ENCODE data around the gene MPRIP. TPM values are rescaled to one million over a fixed set of nuclear protein-coding genes. Genes with fewer than 3 reads are reported as not detected.

MPRIP gene
- total RNA-seq, 1 experiment from 2014 or later, result 86.2 TPM

DNA sequence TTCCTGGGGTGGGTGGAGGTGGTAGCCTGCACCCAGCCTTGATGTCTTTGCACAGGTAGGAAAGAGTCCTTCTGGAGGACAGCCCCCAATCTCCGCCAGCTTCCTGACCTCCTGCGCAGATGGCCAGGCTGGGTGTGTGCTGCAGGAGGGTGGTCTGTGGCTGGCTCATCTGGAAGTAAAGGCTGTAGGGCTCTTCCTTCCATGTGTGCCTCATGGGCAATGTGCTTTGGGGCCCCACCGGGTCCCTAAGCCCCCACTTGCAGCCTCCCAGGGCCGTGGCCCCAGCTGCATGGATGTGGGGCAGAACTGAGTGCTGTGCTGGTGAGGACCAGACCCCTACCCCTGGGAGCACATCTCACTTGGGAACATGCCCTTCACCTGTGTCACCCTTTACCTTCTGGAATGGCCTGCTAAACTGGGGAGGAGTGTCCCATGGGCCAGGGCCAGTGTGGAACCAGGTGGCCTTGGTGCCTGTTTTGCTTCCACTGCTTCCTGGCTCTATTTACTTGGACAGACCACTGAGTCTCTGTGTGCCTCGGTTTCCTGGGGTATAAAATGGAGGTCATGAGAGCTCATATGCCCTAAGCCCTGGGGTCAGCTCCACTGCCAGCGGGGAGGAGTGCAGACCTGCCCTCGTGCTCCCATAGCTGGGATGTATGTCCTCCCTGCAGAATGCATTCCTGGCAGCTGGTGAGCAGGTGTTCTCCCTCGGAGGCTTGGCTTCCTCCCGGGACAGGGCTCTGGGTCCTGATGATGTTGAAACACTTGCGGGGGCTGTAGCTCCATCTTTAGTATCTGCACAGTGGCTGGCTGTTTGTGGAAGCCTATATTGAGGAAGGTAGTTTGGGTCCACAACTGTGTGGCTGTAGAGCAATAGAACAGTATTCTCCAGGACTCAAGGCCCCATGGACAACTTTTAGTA lies 18.0 kb downstream of the MPRIP start:
- in situ Hi-C loops (cut with HindIII; ENCODE audit: low pct_unique_long_range_greater_than_20kb, low sequenced_read_pairs), result no loop called here
- no peak for DNase-seq (ENCODE audit: low read depth)

DNA sequence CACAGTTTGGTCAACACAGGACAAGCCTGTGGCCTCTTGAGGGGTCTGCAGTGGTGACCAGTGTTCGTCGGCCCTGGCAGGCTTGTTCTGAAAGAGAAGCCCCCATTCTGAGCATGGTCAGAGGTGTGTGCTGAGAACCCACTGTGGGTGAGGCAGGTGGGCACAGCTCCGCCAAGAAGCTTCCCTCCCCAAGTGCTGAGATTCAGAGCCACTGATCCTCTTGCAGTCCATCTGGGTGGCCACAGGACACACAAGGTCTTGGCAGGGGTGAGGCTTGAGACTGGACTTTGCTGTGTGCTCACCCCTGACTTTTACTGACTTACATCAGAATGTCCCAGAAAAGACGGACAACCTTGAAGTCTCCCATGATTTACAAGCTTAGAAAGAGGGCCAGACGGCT lies 18.7 kb downstream of the MPRIP start:
- in situ Hi-C loops (cut with HindIII; ENCODE audit: low pct_unique_long_range_greater_than_20kb, low sequenced_read_pairs), result no loop called here
- DNase-seq (ENCODE audit: low read depth), result no peak

DNA sequence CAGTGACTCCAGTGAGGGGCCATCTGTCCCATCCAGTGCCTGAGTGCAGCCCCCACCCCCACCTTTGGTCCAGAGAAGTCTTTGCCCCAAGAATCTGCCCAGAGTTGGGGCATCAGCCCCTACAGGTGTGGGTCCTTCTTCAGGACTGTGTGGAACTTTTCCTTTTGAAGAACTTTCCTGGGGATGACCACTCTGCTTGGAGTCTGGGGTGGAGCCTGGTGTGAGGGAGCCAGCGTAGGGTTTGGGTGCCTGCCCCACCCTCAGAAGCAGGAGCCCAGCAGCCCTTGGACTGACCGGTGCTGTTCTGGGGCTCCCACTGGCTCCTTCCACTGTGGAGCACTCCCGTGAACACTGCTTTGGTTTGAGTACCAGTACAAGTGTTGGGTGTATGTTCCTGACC lies 19.3 kb downstream of the MPRIP start:
- DNase-seq (ENCODE audit: low read depth), result no peak
- in situ Hi-C loops (cut with HindIII; ENCODE audit: low pct_unique_long_range_greater_than_20kb, low sequenced_read_pairs), result no loop called here

DNA sequence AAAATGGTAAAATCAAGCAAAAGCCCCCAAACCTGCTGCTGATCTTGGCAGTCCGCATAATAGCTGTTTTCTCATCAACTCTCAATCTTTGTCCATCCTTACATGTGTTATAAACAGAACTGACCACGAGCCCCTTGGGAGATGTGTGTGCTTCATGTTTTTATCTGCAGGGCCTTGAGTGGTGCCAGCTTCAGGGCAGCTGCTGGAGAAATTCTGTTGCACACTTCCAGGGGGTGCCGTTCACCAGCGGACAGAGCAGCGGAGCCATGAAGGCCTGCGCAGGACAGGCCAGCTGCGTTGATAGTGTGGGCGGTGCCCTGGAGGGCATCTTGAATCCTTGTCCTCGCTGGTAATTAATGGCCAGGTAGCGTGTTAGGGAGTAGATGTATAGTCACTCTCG lies 20.1 kb downstream of the MPRIP start:
- in situ Hi-C loops (cut with HindIII; ENCODE audit: low pct_unique_long_range_greater_than_20kb, low sequenced_read_pairs), result no loop called here
- DNase-seq (ENCODE audit: low read depth), result no peak

DNA sequence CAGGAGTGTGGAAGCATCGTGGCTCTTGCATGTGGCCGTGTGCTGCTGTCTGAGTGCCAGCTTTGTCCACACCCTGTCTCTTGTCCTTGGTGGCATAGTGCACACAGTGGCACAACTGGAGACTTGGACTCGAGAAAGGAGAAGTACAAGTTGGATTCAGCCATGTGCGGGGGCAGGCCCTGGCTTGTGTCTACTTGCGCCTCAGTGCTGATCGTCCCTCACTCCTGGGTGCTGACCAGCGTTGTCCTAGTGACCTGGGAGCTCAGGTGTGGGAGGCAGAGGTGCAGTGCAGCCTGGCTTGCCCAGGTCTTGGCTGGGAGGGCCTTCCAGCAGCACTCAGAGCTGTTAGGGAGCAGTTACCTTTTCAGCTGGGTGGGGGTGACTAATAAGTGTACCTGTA lies 20.6 kb downstream of the MPRIP start:
- in situ Hi-C loops (cut with HindIII; ENCODE audit: low pct_unique_long_range_greater_than_20kb, low sequenced_read_pairs), result no loop called here
- DNase-seq (ENCODE audit: low read depth), result no peak

DNA sequence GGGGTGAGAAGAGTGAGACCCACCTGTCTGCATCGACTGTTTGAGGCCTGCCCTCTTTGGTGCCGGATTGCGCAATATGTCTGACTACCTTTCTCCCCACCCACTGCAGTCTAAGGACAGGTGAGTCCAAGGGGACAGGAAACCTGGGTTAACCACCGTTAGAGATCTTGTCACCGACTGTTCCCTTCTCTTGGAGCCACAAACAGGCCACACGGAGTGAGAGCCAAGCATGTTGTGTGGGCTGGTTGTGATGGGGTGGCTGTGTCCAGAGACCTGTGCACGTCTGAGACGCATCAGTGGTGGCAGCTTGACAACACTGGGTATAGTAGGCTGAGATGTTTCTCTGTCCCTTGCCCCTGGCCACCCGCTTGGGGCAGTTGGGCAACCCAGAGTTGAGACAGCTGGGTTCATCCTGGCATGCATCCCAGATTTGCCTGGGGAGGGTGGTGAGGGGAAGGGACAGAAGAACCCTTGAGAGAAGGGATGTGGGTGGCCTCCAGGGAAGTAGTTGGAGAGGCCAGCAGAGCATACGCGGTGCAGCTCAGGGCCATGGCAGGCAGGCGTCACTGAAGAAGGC lies 21.4 kb downstream of the MPRIP start:
- no peak for DNase-seq (ENCODE audit: low read depth)
- in situ Hi-C loops (cut with HindIII; ENCODE audit: low pct_unique_long_range_greater_than_20kb, low sequenced_read_pairs), result no loop called here

DNA sequence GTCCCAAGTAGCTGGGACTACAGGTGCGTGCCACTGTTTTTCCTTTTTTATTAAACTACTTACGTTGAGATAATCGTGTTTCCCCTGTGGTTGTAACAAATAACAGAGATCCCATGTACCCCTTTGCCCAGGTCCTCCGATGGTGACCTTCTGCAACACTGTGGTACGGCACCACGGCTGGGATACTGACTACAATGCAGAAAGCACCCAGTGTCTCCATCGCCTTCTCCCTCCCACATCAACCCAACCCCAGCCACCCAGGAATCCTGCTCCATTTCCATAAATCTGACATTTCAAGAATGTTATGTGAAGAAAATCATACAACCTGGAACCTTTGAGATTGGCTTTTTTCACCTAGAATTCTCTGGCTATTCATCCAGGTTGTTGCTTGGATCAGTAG lies 22.1 kb downstream of the MPRIP start:
- in situ Hi-C loops (cut with HindIII; ENCODE audit: low pct_unique_long_range_greater_than_20kb, low sequenced_read_pairs), result no loop called here
- DNase-seq (ENCODE audit: low read depth), result no peak

DNA sequence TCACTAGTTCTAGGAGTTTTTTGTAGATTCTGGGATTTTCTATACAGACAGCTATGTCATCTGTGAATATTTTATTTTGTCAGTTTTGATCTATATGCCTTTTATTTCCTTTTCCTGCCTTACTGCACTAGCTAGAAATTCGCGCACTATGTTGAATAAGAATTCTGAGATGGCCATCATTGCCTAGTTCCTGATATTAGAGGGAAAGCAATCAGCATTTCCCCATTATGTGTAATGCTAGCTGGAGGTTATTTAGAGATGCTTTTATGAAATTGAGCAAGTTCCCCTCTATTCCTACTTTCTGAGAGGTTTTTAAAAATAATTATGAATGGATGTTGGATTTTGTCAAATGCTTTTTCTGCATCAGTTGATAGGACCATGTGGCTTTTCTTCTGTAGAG lies 23.8 kb downstream of the MPRIP start:
- in situ Hi-C loops (cut with HindIII; ENCODE audit: low pct_unique_long_range_greater_than_20kb, low sequenced_read_pairs), result no loop called here

DNA sequence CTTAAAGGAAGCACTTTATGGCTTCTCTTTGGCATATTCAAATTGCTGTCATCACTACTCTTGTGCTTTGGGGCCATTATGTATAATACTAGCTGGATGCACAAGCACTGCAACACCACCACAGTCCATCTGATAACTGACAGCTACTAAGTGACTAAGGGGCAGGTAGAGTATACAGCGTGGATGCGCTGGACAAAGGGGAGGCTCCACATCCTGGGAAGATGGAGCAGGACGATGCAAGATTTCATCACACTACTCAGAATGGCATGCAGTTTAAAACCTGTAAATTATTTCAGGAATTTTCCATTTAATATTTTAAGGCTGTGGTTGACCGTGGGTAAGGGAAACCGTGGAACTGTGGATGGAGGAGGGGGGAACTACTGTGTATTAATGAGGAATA lies 25.0 kb downstream of the MPRIP start:
- in situ Hi-C loops (cut with HindIII; ENCODE audit: low pct_unique_long_range_greater_than_20kb, low sequenced_read_pairs), result no loop called here
- no peak for DNase-seq (ENCODE audit: low read depth)

More for the DNA sequence above, 23.8 kb downstream of the MPRIP start:
- DNase-seq (ENCODE audit: low read depth), result no peak

DNA sequence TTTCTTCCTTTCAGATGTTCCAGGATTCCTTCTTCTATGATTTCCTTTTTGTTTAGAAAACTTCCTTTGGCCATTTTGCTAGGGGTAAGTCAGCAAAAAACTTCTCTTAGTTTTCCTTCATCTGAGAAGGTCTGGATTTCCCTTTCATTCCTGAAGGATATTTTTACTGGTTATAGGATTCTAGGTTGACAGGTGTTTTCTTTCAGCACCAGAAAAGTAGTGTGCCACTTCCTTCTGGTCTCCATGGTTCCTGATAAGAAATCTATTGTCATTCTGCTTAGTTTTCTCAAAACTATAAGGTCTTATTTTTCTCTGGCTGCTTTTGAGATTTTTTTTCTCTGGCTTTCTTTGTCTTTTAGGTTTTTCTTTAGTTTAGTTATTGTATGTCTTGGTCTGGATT lies 27.6 kb downstream of the MPRIP start:
- no peak for DNase-seq (ENCODE audit: low read depth)
- in situ Hi-C loops (cut with HindIII; ENCODE audit: low pct_unique_long_range_greater_than_20kb, low sequenced_read_pairs), result no loop called here

DNA sequence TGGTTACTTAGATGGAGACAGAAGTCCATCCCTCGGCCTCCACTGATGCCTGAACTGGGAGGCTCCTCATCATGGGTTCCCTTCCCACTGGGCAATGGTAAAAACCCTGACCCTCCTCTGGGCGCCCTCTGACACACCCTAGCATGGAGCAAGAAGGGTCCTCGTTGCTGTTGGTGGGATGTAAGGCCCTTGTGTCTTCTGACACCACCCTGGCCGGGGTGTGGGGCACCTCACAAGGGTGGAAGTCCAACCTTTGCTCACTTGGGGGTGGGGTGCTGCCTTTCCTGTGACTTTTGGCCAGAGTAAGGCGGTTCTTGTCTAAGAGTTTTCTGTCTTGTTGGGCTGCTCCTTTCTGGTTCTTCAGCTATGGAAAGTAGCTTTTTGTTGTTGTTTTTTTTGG lies 28.7 kb downstream of the MPRIP start:
- in situ Hi-C loops (cut with HindIII; ENCODE audit: low pct_unique_long_range_greater_than_20kb, low sequenced_read_pairs), result no loop called here
- DNase-seq (ENCODE audit: low read depth), result no peak

DNA sequence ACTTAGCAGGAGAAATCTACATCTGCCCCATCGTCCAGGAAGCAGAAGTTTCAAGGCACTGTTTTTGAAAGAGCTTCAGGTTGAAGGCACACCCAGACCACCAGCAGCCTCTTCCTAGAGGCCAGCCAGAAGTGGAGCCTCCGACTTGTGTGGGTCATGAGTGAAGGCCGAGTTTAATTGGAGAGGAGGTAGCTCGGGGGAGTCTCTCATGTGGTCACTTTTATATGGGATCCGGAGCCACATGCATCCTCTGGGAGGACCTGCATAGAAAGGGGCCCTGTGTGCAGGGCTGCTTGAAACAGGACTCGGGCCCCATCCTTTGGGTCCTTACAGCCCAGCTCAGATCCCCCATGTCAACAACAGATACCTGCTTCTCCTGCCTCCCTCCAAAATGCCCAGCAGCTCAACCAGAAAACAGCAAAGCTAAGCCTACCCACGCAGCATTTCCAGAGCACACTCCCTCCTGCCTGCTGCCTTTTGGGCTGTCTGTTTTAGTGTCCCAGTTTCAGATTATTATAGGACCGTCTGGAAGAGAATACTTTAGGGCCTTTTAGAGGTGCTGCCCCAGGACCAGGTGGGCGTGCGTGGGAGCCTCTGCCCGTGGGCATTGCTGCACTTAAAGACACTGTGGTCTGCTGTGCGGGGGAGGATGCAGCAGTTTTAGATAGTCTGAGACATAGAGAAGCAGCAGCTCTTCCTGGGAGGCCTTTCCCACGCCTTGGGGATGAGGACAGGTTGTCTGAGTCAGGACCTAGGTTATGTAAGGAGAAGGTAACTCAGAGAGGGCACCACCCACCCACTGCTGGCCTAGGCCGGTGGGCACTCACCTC lies 29.5 kb downstream of the MPRIP start:
- DNase-seq (ENCODE audit: low read depth), result no peak
- in situ Hi-C loops (cut with HindIII; ENCODE audit: low pct_unique_long_range_greater_than_20kb, low sequenced_read_pairs), result no loop called here

DNA sequence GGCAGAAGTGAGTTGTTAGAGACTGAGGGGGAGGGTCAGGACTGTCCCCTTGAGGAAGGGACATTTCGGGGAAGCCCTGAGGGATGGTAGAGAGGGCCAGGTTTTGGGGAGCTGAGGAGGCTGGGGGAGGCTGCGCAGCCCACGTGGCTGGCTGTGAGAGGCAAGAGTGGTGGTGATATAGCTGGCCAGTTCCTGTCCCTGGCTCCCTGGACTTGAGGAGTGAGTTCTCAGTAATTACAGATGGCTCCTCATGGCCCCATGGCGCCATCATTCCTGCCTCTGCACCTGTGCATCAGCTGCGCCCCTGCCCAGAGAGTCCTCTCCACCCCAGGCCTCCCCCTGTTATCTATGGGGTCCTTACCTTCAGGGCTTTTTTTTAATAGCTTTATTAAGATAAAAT lies 30.3 kb downstream of the MPRIP start:
- DNase-seq (ENCODE audit: low read depth), result no peak
- in situ Hi-C loops (cut with HindIII; ENCODE audit: low pct_unique_long_range_greater_than_20kb, low sequenced_read_pairs), result no loop called here

DNA sequence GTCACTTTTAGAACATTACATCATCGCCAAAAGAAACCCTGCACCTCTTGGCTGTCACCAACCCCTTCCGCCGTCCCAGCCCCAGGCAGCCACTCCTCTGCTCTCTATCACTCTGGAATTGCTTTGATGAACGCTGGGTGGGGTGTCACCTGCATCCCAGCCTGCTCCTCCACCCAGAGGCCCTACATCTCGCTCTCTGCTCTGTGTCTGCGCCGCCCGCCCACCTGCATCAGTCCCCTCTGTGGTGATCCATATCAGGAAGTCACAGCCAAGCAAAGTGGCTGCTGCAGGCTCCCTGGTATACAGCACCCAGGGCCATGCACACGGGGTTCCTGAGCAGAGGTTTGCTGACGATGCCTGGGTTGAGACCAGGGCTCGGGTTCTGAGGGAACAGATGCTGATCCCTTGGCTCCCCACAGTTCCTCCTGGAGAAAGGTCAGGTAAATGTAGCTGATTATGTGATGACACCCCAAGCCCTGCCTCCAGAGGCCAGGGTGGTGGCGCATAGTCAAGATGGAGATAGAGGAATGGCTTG lies 30.8 kb downstream of the MPRIP start:
- no peak for DNase-seq (ENCODE audit: low read depth)
- in situ Hi-C loops (cut with HindIII; ENCODE audit: low pct_unique_long_range_greater_than_20kb, low sequenced_read_pairs), result no loop called here

DNA sequence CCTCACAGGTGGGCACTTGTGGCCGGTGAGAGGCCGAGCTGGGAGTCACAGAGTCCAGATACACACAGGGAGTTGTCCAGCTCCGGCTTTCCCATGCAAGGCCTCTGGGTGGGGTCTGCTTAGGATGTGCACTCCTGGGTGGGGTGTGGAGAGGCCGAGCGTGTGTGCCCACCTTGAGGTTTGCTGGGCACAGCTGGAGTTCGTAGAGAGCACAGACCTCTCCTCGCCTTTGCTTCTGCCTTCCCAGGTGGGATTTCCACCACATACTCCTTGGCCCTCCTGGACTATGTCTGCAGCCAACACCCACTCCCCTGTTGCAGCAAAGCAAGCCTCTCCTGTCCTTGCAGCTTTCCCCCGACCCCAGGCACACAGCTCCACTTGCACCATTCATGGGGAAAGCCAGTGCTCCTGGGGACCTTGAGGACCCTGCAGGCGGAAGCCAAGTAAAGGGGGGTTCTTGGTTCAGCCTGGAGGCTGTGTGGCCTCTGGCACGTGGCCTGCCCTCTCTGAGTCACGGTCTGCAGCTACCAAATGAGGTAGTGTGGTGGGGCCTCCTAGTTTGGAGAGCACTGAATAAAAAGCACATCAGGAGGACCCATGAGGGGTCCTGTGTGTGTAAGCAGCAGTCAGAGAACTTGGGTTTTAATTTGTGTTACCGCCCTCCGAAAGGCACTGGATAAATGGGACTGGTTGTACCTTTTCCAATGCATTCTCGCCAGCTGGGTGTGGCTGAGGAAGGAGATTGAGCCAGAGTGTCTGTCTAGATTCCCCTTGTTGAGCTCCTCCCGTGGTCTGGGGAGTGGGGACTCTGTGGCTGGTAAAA lies 31.5 kb downstream of the MPRIP start:
- no peak for DNase-seq (ENCODE audit: low read depth)
- in situ Hi-C loops (cut with HindIII; ENCODE audit: low pct_unique_long_range_greater_than_20kb, low sequenced_read_pairs), result no loop called here

DNA sequence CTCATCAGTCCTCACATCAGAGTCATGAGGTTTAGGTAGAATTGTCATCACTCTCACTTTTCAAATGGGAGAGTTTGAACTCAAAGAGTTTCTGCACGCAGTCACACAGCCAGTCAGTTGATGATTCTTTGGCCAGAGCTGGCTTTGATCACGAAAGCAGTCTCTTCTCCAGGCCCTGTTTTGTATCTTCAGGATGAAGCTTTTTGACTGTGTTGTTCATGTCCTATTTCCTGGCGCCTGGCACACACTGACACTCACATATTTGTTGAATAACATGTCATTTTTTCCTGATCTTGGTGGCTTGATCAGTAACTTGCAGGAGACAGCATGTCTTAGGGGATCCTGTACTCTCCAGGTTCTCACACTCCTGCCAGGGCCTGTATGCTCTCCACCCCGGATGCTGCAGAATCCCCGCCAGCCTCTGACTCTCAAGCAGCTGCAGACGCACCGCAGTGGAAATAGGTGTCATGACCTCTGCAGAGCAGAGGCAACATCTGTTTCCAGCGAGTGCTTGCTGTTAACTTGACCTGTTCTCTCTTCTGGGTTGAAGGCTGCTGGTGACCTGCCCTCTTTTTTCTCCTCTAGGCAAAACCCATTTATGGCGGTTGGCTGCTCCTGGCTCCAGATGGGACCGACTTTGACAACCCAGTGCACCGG lies 33.0 kb downstream of the MPRIP start:
- DNase-seq (ENCODE audit: low read depth), result no peak
- in situ Hi-C loops (cut with HindIII; ENCODE audit: low pct_unique_long_range_greater_than_20kb, low sequenced_read_pairs), result no loop called here

DNA sequence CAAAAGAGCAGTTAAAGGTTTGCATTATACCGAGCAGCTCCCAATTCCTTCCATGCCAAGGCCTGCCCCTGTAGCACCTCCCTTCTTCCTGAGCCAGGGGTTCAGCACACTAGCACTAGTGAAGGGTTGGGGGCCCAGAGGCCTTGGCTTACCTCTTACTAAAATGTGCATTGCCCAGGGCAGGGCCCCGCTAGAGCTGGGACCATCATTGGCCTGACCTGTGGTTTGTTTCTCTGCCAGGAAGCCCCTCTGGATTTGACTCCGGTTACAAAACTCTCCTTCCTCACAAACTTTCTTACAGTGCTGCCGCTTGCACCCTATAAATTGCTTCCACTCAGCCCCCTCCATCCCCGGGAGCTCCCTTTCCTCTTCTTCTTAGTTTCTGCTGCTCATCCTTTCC lies 33.8 kb downstream of the MPRIP start:
- no peak for DNase-seq (ENCODE audit: low read depth)
- in situ Hi-C loops (cut with HindIII; ENCODE audit: low pct_unique_long_range_greater_than_20kb, low sequenced_read_pairs), result no loop called here

DNA sequence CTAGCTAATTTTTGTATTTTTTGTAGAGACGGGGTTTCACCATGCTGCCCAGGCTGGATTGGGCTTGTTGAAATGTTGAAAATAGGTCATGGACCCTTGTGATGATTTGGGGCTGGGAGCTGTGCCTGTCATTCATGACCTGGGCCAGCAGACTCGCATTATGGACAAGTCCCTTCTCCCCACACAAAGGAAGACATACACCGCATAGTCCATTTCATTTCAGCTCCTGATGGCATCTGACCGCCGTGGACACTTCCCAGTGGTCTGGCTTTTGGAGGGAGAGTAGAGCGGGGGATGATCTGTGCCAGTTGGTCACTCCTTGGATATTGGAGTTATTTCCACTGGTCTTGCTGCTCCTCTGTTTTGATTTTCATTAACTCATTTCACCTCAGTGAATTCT lies 34.8 kb downstream of the MPRIP start:
- no peak for DNase-seq (ENCODE audit: low read depth)
- in situ Hi-C loops (cut with HindIII; ENCODE audit: low pct_unique_long_range_greater_than_20kb, low sequenced_read_pairs), result no loop called here

Measured in Caki2 (cell line).